ENCODE measurements around the gene SVOPL. TPM values are rescaled to one million over a fixed set of nuclear protein-coding genes. Genes with fewer than 3 reads are reported as not detected.

SVOPL gene
- total RNA-seq, 2 donors from 2014 or later = 0.58 to 0.62 TPM

DNA sequence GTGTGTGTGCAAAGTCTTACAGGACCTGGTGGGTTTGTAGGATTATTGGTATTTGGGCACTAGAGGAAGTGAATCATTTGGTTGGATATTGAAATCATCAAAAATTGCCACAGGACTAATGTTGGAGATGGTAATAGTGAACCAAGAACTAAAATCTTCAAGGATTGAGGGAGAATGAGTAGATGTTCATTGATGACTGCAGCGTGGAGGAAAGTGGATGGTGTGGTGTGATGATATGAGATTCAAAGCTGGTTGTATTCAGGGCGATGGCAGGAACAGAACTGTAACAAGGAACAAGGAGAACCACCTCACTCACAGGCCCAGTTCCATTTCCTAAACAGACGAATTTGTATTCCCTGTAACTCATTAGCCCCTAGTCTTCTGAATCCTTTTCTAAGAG, 150.8 kb downstream of the SVOPL start:
- no peak overlapping the region for H3K9ac ChIP-seq (ENCODE audit: low read depth in 2 of 2, low read length in 2 of 2)
- no peaks in the 10 kb centered on the region for H3K4me1 ChIP-seq
- intact Hi-C loops (cut with DNase I) = no loop called here
- H3K27me3 ChIP-seq = no peaks in the 10 kb centered on the region
- H3K4me3 ChIP-seq = no peak overlapping the region
- no peaks in the 10 kb centered on the region for H3K9me3 ChIP-seq
- no peak overlapping the region for H3K27ac ChIP-seq
- DNase-seq = no peak
- TF ChIP-seq, protein P1, sequence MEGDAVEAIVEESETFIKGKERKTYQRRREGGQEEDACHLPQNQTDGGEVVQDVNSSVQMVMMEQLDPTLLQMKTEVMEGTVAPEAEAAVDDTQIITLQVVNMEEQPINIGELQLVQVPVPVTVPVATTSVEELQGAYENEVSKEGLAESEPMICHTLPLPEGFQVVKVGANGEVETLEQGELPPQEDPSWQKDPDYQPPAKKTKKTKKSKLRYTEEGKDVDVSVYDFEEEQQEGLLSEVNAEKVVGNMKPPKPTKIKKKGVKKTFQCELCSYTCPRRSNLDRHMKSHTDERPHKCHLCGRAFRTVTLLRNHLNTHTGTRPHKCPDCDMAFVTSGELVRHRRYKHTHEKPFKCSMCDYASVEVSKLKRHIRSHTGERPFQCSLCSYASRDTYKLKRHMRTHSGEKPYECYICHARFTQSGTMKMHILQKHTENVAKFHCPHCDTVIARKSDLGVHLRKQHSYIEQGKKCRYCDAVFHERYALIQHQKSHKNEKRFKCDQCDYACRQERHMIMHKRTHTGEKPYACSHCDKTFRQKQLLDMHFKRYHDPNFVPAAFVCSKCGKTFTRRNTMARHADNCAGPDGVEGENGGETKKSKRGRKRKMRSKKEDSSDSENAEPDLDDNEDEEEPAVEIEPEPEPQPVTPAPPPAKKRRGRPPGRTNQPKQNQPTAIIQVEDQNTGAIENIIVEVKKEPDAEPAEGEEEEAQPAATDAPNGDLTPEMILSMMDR (IDR thresholded peaks at IDR 0.05) = no peak
- peaks cover 14% of the 10 kb centered on the region for H3K36me3 ChIP-seq

DNA sequence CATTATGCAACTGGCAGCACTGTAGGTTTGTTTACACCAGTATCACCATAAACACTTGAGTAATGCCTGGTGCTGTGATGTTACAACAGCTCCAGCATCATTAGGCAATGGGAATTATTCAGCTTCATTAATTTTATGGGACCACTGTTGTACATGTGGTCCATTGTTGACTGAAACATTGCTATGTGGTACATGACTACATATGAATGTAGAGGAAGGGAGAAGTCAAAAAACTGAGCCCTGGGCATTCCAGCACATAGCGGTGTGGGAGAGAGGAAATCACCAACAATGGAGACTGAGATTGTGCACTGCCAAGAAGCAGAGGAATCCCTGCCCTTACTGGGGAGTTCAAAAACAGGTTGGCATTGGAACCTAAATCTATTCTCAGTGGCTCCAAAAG, 152.1 kb downstream of the SVOPL start:
- H3K36me3 ChIP-seq = peaks cover 5% of the 10 kb centered on the region
- H3K4me1 ChIP-seq = no peaks in the 10 kb centered on the region

DNA sequence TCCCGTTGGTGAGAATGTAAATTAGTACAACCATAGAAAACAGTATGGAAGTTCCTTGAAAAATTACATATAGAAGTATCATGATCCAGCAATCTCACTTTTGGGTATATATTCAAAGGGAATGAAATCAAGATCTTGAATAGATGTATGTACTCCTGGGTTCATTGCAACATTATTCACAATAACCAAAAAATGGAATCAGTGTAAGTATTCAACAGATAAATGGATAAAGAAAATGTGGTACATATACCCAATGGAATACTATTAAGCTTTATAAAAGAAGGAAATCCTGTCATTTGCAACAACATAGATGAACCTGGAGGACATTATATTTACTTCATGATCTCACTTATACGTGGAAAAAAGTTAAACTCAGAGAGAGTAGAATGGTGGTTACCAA, 154.3 kb downstream of the SVOPL start:
- Histone ChIP-seq H3K9ac (ENCODE audit: low read depth in 2 of 2, low read length in 2 of 2) (no peak overlapping the region), H3K27ac (no peak overlapping the region), H3K4me3 (no peak overlapping the region), H3K9me3 (no peaks in the 10 kb centered on the region), H3K27me3 (no peaks in the 10 kb centered on the region), H3K36me3 (no peaks in the 10 kb centered on the region), H3K4me1 (no peaks in the 10 kb centered on the region)
- intact Hi-C loops (cut with DNase I) = no loop called here
- no peak for DNase-seq
- TF ChIP-seq, protein P1 (IDR thresholded peaks at IDR 0.05) = no peak

More for the DNA sequence above, 152.1 kb downstream of the SVOPL start:
- intact Hi-C loops (cut with DNase I) = no loop called here
- no peak overlapping the region for H3K4me3 ChIP-seq
- H3K9ac ChIP-seq (ENCODE audit: low read depth in 2 of 2, low read length in 2 of 2) = no peak overlapping the region
- H3K27me3 ChIP-seq = no peaks in the 10 kb centered on the region
- TF ChIP-seq, protein P1 (IDR thresholded peaks at IDR 0.05) = no peak
- H3K9me3 ChIP-seq = no peaks in the 10 kb centered on the region
- no peak overlapping the region for H3K27ac ChIP-seq
- no peak for DNase-seq

DNA sequence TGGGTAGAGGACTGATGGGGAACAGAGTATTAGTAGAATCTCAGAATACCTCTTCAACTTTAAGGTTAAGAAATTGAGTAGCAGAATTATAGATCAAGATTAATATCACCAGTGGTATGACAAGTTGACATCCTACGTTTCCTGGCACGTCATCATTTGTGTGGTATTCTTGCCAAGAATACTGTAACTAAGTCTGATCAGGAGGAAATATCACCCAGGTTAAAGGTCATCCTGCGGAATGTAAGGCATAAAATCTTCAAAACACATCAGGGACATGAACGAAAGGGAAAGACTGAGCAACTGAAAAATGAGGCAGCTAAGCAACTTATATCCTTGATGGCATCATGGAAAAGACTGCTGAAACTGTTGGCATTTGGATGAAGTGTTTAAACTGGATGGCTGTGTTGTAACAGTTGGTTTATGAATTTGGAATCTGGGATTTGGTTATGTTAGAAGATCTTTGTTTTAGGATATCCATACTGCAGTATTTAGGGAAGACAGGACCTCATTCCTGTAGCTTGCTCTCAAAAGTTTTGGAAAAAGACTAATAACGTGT, 155.0 kb downstream of the SVOPL start:
- no peaks in the 10 kb centered on the region for H3K9me3 ChIP-seq
- no peak for DNase-seq
- H3K4me3 ChIP-seq = no peak overlapping the region
- TF ChIP-seq, protein P1 (IDR thresholded peaks at IDR 0.05) = no peak
- H3K27ac ChIP-seq = no peak overlapping the region
- H3K4me1 ChIP-seq = no peaks in the 10 kb centered on the region
- H3K9ac ChIP-seq (ENCODE audit: low read depth in 2 of 2, low read length in 2 of 2) = no peak overlapping the region
- no peaks in the 10 kb centered on the region for H3K36me3 ChIP-seq
- no peaks in the 10 kb centered on the region for H3K27me3 ChIP-seq
- intact Hi-C loops (cut with DNase I) = no loop called here

DNA sequence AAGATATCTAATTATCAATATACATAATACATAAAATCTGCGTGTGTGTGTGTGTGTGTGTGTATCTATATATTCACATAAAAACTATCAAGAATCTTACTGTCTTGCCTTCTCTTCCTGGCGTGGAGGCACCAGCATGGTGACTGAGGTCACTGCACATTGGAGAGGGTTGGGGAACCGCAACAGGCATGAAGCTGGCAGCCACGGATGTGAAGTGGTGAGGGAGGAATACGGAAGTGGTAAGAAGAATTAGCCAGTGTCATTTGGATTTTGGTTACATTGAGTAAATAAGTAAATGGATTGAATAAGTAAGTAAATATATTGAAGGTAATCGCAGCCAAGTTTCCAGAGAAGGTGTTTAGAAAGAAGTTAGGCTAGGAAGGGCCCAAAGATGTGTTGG, 156.0 kb downstream of the SVOPL start:
- Histone ChIP-seq H3K27me3 (no peaks in the 10 kb centered on the region), H3K4me1 (no peaks in the 10 kb centered on the region), H3K36me3 (peaks cover 7% of the 10 kb centered on the region), H3K9ac (ENCODE audit: low read depth in 2 of 2, low read length in 2 of 2) (no peak overlapping the region), H3K27ac (no peak overlapping the region), H3K4me3 (no peak overlapping the region), H3K9me3 (no peaks in the 10 kb centered on the region)
- TF ChIP-seq, protein P1 (IDR thresholded peaks at IDR 0.05) = no peak
- intact Hi-C loops (cut with DNase I) = no loop called here
- no peak for DNase-seq

Other genes starting within 250 kb of the SVOPL start
- 10 to 100 TPM; 14.5 to 19.1 TPM for gene TRIM24, start 241.1 kb downstream of the SVOPL start, total RNA-seq
- not detected for gene TMEM213, start 96.6 kb upstream of the SVOPL start, total RNA-seq
- gene ATP6V0A4, start 96.8 kb upstream of the SVOPL start, total RNA-seq = not detected

Data from colonic mucosa (tissue), 4 donors.